ENCODE results near the gene SLC9A5. TPM values are rescaled to one million over a fixed set of nuclear protein-coding genes. Genes with fewer than 3 reads are reported as not detected.

SLC9A5 gene
- total RNA-seq, 4 donors from 2014 or later, result 0.55 to 4.5 (median 1.5) TPM

GRCh38 chr16:67226295-67226803 lies 22.4 kb upstream of the SLC9A5 start:
- Histone ChIP-seq H3K27ac (peak overlapping the region; percentile 82 to 86 (median 84)), H3K4me1 (peaks cover 7 to 21% (median 16%) of the 10 kb centered on the region in 4 donors), H3K4me3 (peak overlapping the region; percentile 68 to 94 (median 82)), H3K9me3 (no peaks in the 10 kb centered on the region), H3K27me3 (no peaks in the 10 kb centered on the region), H3K36me3 (peaks cover 0 to 18% (median 9%) of the 10 kb centered on the region in 4 donors)
- WGBS, 2 donors (ENCODE audit: low coverage in 1 of 2), result 26 to 36% methylated on average over 4 to 12 of the region's 12 CpGs
- DNase-seq, result no peak
- intact Hi-C loops (cut with DNase I; ENCODE audit: low total_unique reads), result no loop called here
- in situ Hi-C loops (cut with MboI; ENCODE audit: low pct_ligation_motif_present in 1 of 4, low pct_unique_long_range_greater_than_20kb in 1 of 4, low sequenced_read_pairs in 3 of 4), result no loop called here
- TF ChIP-seq EP300 (IDR thresholded peaks at IDR 0.05; ENCODE audit: low read depth) (no peak), POLR2A (IDR thresholded peaks at IDR 0.05) (no peak)

- H3K36me3 ChIP-seq, result peaks cover 0 to 18% (median 9%) of the 10 kb centered on the region in 4 donors
- H3K27ac ChIP-seq, result peak within 1 kb of the TSS; percentile 82 to 86 (median 84)
- no peaks in the 10 kb centered on the region for H3K27me3 ChIP-seq
- intact Hi-C loops (cut with DNase I; ENCODE audit: low total_unique reads), result no loop called here
- TF ChIP-seq CTCF (IDR thresholded peaks at IDR 0.05), result peak in 1 of 5 experiments; percentile 48
- peak; percentile 74 for TF ChIP-seq POLR2A (IDR thresholded peaks at IDR 0.05)
- TF ChIP-seq POLR2AphosphoS5 (IDR thresholded peaks at IDR 0.05), result peak; percentile 89 to 93 (median 90)
- no peak for TF ChIP-seq EP300 (IDR thresholded peaks at IDR 0.05; ENCODE audit: low read depth)
- DNase-seq, result peak; percentile 98
- H3K4me3 ChIP-seq, result peak within 1 kb of the TSS; percentile 68 to 94 (median 82)
- in situ Hi-C loops (cut with MboI; ENCODE audit: low pct_ligation_motif_present in 1 of 4, low pct_unique_long_range_greater_than_20kb in 1 of 4, low sequenced_read_pairs in 3 of 4), result no loop called here
- no peaks in the 10 kb centered on the region for H3K9me3 ChIP-seq
- 0% methylated on average over 45 of the region's 46 CpGs; no CpG with 5 or more reads in 1 of the 2 donors for whole genome bisulfite sequencing, 2 donors (ENCODE audit: low coverage in 1 of 2)
- H3K4me1 ChIP-seq, result peaks cover 7 to 21% (median 16%) of the 10 kb centered on the region in 4 donors
These were observed 21.8 kb upstream of the SLC9A5 start, which contains the start of gene TMEM208 for GRCh38 chr16:67226804-67227566. Gene TMEM208 (plus strand): TSS chr16:67227130. CDS start chr16:67227219, 89 bp downstream.

- Histone ChIP-seq H3K27me3 (no peaks in the 10 kb centered on the region), H3K36me3 (peaks cover 0 to 18% (median 9%) of the 10 kb centered on the region in 4 donors), H3K4me3 (peak overlapping the region; percentile 68 to 94 (median 82)), H3K9me3 (no peaks in the 10 kb centered on the region), H3K27ac (peak overlapping the region; percentile 82 to 86 (median 84)), H3K4me1 (peaks cover 7 to 21% (median 16%) of the 10 kb centered on the region in 4 donors)
- intact Hi-C loops (cut with DNase I; ENCODE audit: low total_unique reads) (no loop called here), in situ Hi-C loops (cut with MboI; ENCODE audit: low pct_ligation_motif_present in 1 of 4, low pct_unique_long_range_greater_than_20kb in 1 of 4, low sequenced_read_pairs in 3 of 4) (no loop called here)
- 10% methylated on average over 12 of the region's 12 CpGs; no CpG with 5 or more reads in 1 of the 2 donors for WGBS, 2 donors (ENCODE audit: low coverage in 1 of 2)
- no peak for TF ChIP-seq EP300 (IDR thresholded peaks at IDR 0.05; ENCODE audit: low read depth)
- TF ChIP-seq POLR2A (IDR thresholded peaks at IDR 0.05), result no peak
- no peak for TF ChIP-seq POLR2AphosphoS5 (IDR thresholded peaks at IDR 0.05)
- TF ChIP-seq CTCF (IDR thresholded peaks at IDR 0.05), result no peak
- DNase-seq, result no peak
These were observed 21.2 kb upstream of the SLC9A5 start for GRCh38 chr16:67227567-67227921.

DNA sequence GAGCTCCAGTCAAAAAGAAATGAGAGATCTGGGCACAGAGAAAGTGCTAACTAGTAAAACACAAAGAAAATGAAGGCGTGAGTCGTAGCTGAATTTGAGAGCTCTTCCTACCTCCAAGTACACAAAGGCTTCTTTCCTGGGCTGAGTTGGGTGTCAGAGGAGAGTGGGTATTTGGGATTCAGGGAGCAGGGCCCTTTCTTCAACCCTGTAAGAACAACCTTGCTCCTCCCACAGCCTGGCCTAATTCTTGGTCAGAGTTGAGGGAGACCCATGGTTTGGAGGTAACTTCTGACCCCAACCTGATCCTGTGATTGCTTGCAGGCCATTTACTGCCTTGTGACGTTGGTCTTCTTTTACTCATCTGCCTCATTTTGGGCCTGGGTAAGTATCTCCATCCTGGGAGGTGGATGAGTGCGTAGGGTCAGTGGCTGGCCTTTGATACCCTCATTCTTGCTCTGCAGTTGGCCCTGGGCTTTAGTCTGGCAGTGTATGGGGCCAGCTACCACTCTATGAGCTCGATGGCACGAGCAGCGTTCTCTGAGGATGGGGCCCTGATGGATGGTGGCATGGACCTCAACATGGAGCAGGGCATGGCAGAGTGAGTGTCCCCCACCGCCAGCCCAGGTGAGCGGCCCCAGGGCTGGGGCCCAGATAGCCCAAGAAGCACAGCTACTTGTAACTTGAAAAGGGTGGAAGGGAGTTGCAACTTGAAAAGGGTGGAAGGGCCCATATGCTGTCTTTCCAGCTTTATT lies 20.6 kb upstream of the SLC9A5 start:
- DNase-seq, result no peak
- Histone ChIP-seq H3K27me3 (no peaks in the 10 kb centered on the region), H3K4me3 (peak overlapping the region in 1 of 4 donors; percentile 93), H3K4me1 (peaks cover 7 to 21% (median 16%) of the 10 kb centered on the region in 4 donors), H3K9me3 (no peaks in the 10 kb centered on the region), H3K27ac (peak overlapping the region in 1 of 4 donors; percentile 86), H3K36me3 (peaks cover 0 to 18% (median 9%) of the 10 kb centered on the region in 4 donors)
- 81 to 86% methylated on average over 4 to 9 of the region's 9 CpGs for WGBS, 2 donors (ENCODE audit: low coverage in 1 of 2)
- TF ChIP-seq EP300 (IDR thresholded peaks at IDR 0.05; ENCODE audit: low read depth) (no peak), POLR2AphosphoS5 (IDR thresholded peaks at IDR 0.05) (no peak), POLR2A (IDR thresholded peaks at IDR 0.05) (no peak), CTCF (IDR thresholded peaks at IDR 0.05) (no peak)
- in situ Hi-C loops (cut with MboI; ENCODE audit: low pct_ligation_motif_present in 1 of 4, low pct_unique_long_range_greater_than_20kb in 1 of 4, low sequenced_read_pairs in 3 of 4), result no loop called here
- intact Hi-C loops (cut with DNase I; ENCODE audit: low total_unique reads), result no loop called here

All from transverse colon (tissue), 4 donors.